ENCODE data around the gene CXCR6.
A peak's percentile ranks its signal among the peaks of the same experiment; 100 is the strongest.

Gene CXCR6

GRCh38 chr3:45972534-45973402 is 29.5 kb downstream of the CXCR6 start:
- DNase-seq = no peak

GRCh38 chr3:45974686-45975085 is 31.4 kb downstream of the CXCR6 start:
- DNase-seq = no peak

GRCh38 chr3:45975686-45976085 is 32.4 kb downstream of the CXCR6 start:
- DNase-seq = peak in 1 of 5 experiments; percentile 58

- peak in 2 of 5 experiments; percentile 74 to 81 for DNase-seq
Observed at GRCh38 chr3:45976191-45977091, 33.2 kb downstream of the CXCR6 start.

- peak in 2 of 5 experiments; percentile 58 to 91 for DNase-seq
Observed at GRCh38 chr3:45978006-45978761, 34.9 kb downstream of the CXCR6 start.

GRCh38 chr3:45979378-45979777 is 36.1 kb downstream of the CXCR6 start:
- DNase-seq = no peak

GRCh38 chr3:45980229-45980813 is 37.1 kb downstream of the CXCR6 start:
- DNase-seq = peak in 1 of 5 experiments; percentile 42

GRCh38 chr3:45980819-45981218 is 37.6 kb downstream of the CXCR6 start:
- no peak for DNase-seq

GRCh38 chr3:45981346-45982074 is 38.2 kb downstream of the CXCR6 start:
- DNase-seq = no peak

- DNase-seq = no peak
Observed at GRCh38 chr3:45983770-45984169, 40.5 kb downstream of the CXCR6 start.

- DNase-seq = no peak
Observed at GRCh38 chr3:45984331-45985312, 41.4 kb downstream of the CXCR6 start.

- no peak for DNase-seq
Observed at GRCh38 chr3:45985532-45986302, 42.5 kb downstream of the CXCR6 start.

- DNase-seq = no peak
Observed at GRCh38 chr3:45986303-45986982, 43.2 kb downstream of the CXCR6 start.

GRCh38 chr3:45987368-45988291 is 44.4 kb downstream of the CXCR6 start:
- no peak for DNase-seq

GRCh38 chr3:45988362-45988761 is 45.1 kb downstream of the CXCR6 start:
- DNase-seq = no peak

GRCh38 chr3:45988804-45989203 is 45.5 kb downstream of the CXCR6 start:
- DNase-seq = no peak

GRCh38 chr3:45990181-45990580 is 46.9 kb downstream of the CXCR6 start:
- no peak for DNase-seq

GRCh38 chr3:45991341-45991740 is 48.1 kb downstream of the CXCR6 start:
- DNase-seq = no peak

Measured in T-helper 2 cell (primary cell).